NCI-H2227 (cell line): ENCODE results near the gene PCBP4.
A peak's percentile ranks its signal among the peaks of the same experiment; 100 is the strongest.

Experiments used
- DNase-seq: peaks from one replicate; lab custom pipeline; 2025; ENCODE audit not compliant: unreplicated experiment; lab: John Stamatoyannopoulos, UW

Gene PCBP4

GRCh38 chr3:51974277-51974962, 7.2 kb upstream of the PCBP4 start:
- peak; percentile 39 for DNase-seq

GRCh38 chr3:51971350-51971749, 4.1 kb upstream of the PCBP4 start:
- no peak for DNase-seq

- DNase-seq = no peak
These were observed 3.5 kb upstream of the PCBP4 start for GRCh38 chr3:51970606-51971300.

- DNase-seq = no peak
These were observed 2.6 kb upstream of the PCBP4 start for GRCh38 chr3:51969841-51970240.

- DNase-seq = no peak
These were observed 1.8 kb upstream of the PCBP4 start for GRCh38 chr3:51968883-51969678.

GRCh38 chr3:51968170-51968775, 1.0 kb upstream of the PCBP4 start:
- DNase-seq = peak; percentile 72

- DNase-seq = no peak
These were observed 301 bp downstream of the PCBP4 start for GRCh38 chr3:51966922-51967383.

GRCh38 chr3:51966486-51966885, 768 bp downstream of the PCBP4 start:
- no peak for DNase-seq

GRCh38 chr3:51966016-51966415, 1.2 kb downstream of the PCBP4 start:
- DNase-seq = no peak

- no peak for DNase-seq
These were observed 2.7 kb downstream of the PCBP4 start for GRCh38 chr3:51964521-51964920.

GRCh38 chr3:51963951-51964451, 3.3 kb downstream of the PCBP4 start:
- peak; percentile 16 for DNase-seq

GRCh38 chr3:51962854-51963530, 4.3 kb downstream of the PCBP4 start:
- no peak for DNase-seq

GRCh38 chr3:51961602-51962569, 5.4 kb downstream of the PCBP4 start:
- DNase-seq = no peak

- no peak for DNase-seq
These were observed 6.2 kb downstream of the PCBP4 start for GRCh38 chr3:51961011-51961410.

GRCh38 chr3:51960386-51960785, 6.9 kb downstream of the PCBP4 start:
- no peak for DNase-seq

- DNase-seq = no peak
These were observed 7.6 kb downstream of the PCBP4 start for GRCh38 chr3:51959651-51960050.

GRCh38 chr3:51958603-51959521, 8.4 kb downstream of the PCBP4 start:
- DNase-seq = no peak

- DNase-seq = no peak
These were observed 9.6 kb downstream of the PCBP4 start for GRCh38 chr3:51957520-51958205.
